ENCODE data around the gene ZBTB24.

The ZBTB24 gene

DNA sequence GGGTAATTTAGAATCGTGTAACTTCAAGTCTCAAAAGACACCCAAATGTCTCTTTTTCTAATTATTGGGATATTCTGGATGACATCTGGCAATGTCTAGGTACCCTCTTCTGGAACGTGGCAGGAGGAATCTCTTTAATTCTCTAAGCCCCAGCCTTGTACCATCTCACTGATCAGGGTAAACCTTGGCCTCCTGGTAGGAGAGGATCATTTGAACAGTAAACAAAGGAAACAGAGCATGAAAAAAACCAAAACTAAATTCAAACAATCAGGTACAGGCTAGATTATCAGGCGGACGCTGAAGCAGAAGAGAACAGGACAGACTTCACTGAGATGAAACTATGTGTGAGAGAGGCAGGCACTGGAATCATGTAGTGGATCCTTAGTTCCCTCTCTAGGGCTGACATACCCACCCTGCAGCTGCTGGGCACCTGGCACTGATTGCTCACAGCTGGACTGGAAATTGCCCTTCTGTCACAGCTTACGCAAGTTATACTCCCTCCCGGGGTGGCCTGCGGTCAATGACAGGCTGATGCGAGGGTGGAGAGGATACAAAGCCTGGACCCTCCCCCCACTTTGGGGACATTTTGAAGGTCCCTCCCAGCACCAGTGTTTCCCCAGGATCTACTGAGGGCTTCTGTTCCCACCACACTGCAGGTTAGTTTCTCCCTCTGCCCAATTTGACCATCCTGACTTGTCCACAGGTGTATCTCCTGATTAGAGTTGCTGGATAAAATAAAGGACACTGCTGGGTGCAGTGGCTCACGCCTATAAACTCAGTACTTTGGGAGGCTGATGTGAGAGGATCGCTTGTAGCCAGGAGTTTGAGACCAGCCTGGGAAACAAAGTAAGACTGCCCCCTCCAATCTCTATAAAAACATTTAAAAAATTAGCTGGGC is 20.6 kb upstream of the ZBTB24 start:
- DNase-seq (ENCODE audit: low read depth) = no peak
- no peak overlapping the region for H3K4me3 ChIP-seq (ENCODE audit: low read length)
- TF ChIP-seq, protein P1, sequence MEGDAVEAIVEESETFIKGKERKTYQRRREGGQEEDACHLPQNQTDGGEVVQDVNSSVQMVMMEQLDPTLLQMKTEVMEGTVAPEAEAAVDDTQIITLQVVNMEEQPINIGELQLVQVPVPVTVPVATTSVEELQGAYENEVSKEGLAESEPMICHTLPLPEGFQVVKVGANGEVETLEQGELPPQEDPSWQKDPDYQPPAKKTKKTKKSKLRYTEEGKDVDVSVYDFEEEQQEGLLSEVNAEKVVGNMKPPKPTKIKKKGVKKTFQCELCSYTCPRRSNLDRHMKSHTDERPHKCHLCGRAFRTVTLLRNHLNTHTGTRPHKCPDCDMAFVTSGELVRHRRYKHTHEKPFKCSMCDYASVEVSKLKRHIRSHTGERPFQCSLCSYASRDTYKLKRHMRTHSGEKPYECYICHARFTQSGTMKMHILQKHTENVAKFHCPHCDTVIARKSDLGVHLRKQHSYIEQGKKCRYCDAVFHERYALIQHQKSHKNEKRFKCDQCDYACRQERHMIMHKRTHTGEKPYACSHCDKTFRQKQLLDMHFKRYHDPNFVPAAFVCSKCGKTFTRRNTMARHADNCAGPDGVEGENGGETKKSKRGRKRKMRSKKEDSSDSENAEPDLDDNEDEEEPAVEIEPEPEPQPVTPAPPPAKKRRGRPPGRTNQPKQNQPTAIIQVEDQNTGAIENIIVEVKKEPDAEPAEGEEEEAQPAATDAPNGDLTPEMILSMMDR (conservative IDR thresholded peaks at IDR 0.05; ENCODE audit: low read depth, low read length) = no peak

DNA sequence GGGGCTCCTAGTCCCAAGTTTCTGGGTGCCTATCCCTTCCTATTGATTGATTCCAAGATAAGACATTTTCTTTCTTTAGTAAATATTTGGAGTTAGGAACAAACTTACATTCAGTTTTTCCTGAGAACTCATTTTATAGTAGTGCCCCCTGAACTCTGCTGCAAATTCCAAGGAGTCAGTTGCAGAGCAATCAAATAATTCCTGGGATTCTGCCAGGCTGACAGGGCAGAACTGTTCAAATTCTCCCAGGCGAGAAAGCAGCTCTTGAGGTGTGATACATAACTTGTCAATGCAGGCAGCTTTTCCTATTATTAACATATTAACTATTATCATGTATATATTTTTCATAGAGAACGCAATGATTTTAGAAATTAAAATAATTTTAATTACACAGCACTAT is 15.9 kb upstream of the ZBTB24 start:
- H3K4me3 ChIP-seq (ENCODE audit: low read length) = no peak overlapping the region
- DNase-seq (ENCODE audit: low read depth) = no peak
- TF ChIP-seq, protein P1 (conservative IDR thresholded peaks at IDR 0.05; ENCODE audit: low read depth, low read length) = no peak

DNA sequence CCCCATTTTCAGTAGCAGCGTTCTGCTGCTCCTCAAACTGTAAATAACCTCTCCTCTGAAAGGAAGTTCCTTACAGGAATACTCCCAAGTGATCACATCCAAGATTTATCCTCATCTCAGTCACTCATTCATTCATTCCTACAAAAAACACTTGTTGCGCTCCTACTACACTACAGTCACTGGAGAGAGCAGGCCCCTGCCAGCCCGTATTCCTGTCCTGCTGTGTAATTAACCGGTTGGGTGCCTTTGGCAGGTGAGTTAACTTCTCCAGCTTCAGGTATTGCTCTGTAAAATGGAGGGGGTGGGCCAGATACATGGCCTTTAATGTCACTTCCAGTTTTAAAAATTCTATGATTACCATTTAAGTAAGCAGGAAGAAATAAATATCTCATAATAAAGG is 15.0 kb upstream of the ZBTB24 start:
- no peak overlapping the region for H3K4me3 ChIP-seq (ENCODE audit: low read length)
- DNase-seq (ENCODE audit: low read depth) = no peak
- TF ChIP-seq, protein P1 (conservative IDR thresholded peaks at IDR 0.05; ENCODE audit: low read depth, low read length) = no peak

DNA sequence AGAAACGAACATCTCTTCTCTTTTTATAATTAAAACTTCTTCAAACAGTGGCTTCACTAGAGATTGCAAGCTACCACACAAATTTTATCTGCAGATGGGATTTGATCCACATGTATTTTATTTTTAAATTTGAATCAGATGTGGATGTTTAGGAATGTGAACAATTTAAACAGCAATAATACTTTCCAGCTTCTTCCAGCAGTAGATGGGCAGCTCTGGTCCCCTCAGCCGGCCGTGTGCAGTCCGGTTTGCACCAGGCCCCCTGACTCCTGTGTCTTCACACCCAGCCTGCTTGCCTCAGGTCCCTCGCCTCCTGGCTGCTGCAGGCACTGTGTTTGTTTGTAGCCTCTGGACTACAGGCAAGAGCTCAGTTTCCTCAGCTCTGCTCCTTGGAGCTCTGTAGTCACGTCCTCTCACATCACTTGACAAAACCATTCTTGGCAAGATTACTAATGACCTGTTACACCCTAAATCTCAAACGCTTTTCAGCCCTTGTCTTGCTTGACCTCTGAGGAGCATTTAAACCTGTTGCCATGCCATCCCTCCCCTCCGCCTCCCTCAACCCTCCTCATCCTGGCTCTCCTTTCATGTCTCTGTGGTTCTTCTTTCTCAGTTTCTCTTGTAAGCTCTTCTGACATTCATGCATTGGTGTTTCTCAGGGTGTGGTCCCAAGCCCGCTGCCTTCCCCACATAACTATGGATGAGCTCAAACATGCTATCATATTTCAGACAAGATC is 13.2 kb upstream of the ZBTB24 start:
- TF ChIP-seq, protein P1 (conservative IDR thresholded peaks at IDR 0.05; ENCODE audit: low read depth, low read length) = no peak
- no peak overlapping the region for H3K4me3 ChIP-seq (ENCODE audit: low read length)
- no peak for DNase-seq (ENCODE audit: low read depth)

DNA sequence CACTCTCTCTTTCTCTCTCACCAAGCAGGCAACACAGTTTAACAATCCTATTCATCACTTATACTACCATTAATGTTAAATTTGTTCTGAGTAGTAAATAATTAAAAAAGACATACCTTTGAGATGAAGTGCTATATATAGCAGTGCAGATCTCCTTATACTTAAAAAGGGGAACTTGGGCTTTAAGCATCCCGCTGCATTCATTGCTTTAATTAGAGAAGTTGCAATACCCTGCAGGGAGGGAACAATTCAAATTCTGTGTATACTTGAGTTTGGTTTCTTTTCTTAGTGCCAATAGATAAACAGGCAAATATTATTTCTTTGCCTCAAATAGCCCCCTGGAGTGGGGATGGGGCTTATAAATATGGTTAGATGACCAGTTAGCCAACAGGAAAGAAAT is 10.8 kb upstream of the ZBTB24 start:
- TF ChIP-seq, protein P1 (conservative IDR thresholded peaks at IDR 0.05; ENCODE audit: low read depth, low read length) = no peak
- no peak for DNase-seq (ENCODE audit: low read depth)
- H3K4me3 ChIP-seq (ENCODE audit: low read length) = no peak overlapping the region

DNA sequence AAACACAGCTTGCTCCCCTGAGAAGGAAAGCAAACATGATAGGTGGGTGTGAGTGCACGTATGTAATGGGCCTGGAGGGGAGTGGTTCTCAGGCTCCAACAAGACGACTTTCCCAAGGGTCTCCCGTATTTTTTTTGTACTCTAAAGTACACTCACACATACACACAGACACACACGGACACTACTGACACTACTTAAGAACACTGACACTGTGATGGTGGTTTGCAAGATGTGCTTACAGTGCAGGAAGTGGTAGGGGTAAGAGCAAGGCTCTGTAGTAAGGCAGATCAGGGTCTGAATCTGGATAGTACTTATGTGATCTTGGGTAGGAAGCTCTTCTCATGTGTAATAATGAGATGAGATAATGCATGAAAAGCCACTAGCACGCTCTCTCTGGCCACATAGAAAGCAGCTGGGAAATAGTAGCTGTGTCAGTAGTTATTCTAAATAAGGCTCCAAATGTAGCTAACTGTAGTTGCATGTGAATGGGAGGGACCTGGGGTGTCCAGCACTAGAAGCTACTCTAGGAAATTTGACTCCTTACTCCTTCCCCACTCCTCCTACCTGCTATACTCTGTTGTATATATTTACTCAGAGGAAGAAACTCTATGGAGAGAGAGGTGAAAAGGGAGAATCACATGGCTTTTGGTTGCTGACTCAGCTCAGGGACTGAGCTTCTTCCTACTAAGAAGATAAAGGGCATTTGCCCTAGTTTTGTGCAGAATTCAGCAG is 8.4 kb upstream of the ZBTB24 start:
- no peak overlapping the region for H3K4me3 ChIP-seq (ENCODE audit: low read length)
- TF ChIP-seq, protein P1 (conservative IDR thresholded peaks at IDR 0.05; ENCODE audit: low read depth, low read length) = no peak
- no peak for DNase-seq (ENCODE audit: low read depth)
